ENCODE data around the gene SPDYE3.
"Not testable (repeated sequence)": the region's sequence is repeated elsewhere in the genome, so short reads cannot be mapped to it uniquely, and the experiment has no call there.

DNA sequence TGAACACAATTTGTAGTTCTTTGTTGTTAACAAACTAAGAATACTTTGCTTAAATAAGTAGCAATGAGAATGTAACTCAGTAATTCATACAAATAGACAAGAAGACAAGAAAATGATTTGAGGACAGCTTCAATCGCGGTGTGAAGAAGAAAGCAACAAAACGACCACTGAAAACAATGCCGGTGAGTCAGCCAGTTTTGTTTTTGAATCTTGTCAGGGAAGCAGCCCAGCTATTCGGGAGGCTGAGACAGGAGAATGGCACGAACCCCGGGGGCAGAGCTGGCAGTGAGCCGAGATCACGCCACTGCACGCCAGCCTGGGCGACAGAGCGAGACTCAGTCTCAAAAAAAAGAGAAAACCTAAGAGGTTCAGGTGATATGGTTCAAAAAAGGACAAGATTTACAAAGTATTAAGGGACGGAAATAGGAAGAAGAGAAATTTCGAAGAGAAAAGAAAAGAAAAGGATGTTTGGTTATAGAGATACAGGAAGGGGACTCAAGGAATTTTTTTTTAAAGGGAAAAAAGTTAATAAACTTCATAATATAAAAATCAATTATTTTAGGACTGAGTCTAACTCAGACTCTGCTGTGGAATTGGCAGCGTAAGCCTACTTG is 30.7 kb downstream of the SPDYE3 start:
- not testable (repeated sequence) for TF ChIP-seq CTCF, EP300 (IDR thresholded peaks at IDR 0.05)

Measured in esophagus muscularis mucosa (tissue), 3 donors.